Esophagus squamous epithelium (tissue), 5 donors: ENCODE measurements around the gene PLCB1. TPM values are rescaled to one million over a fixed set of nuclear protein-coding genes. Genes with fewer than 3 reads are reported as not detected.
A peak's percentile ranks its signal among the peaks of the same experiment; 100 is the strongest.

ENCODE experiments used
- DNase-seq: peaks from one replicate; lab custom pipeline; 2025; lab: John Stamatoyannopoulos, UW
- H3K27ac ChIP-seq, 4 donors: fragments of 200-600 bp; sonication (generic); one replicate each; pipeline ENCODE4 v1.5.1; 2016 to 2019; ENCODE audit warnings: mild to moderate bottlenecking in 1 of 4
- H3K27me3 ChIP-seq, 4 donors: fragments of 200-600 bp; sonication (generic); 1 replicate in 3 of 4; 2 replicates in 1 of 4; pipeline versions ENCODE4 v1.5.1 to v1.6.0; 2017 to 2021; ENCODE audit warnings: antibody characterized with exemption in 1 of 4
- H3K36me3 ChIP-seq, 3 donors: fragments of 200-600 bp; sonication (generic); one replicate each; pipeline ENCODE4 v1.5.1; 2016 to 2019
- H3K4me1 ChIP-seq, 3 donors: fragments of 200-600 bp; sonication (generic); one replicate each; pipeline ENCODE4 v1.5.1; 2017 to 2019
- H3K4me3 ChIP-seq, 4 donors: fragments of 200-600 bp; sonication (generic); 1 replicate in 3 of 4; 2 replicates in 1 of 4; pipeline ENCODE4 v1.5.1; 2016 to 2019; ENCODE audit warnings: mild to moderate bottlenecking in 2 of 4, moderate library complexity in 1 of 4
- H3K9me3 ChIP-seq, 3 donors: fragments of 200-600 bp; sonication (generic); one replicate each; pipeline ENCODE4 v1.5.1; 2016 to 2019
- POLR2A ChIP-seq, 4 donors: fragments of 450-650 bp; IDR thresholded peaks; one replicate each; pipeline ENCODE4 v1.6.1; 2017; ENCODE audit warnings: antibody characterized with exemption in 4 of 4, mild to moderate bottlenecking in 4 of 4, moderate library complexity in 3 of 4
- WGBS, 2 donors: methylation state at CpG; one replicate each; pipeline ENCODE4 v1.1.5; 2018; 5-methylcytosine and 5-hydroxymethylcytosine counted together
- intact Hi-C: fragments of 100-400 bp; cut with DNase I; formaldehyde crosslinking; loops from one replicate; pipeline ENCODE4 v1.15.0; 2022
- total RNA-seq, 4 donors: library from RNA; depleted of rRNA; stranded (reverse); fragments of >200 nt; gene quantifications; one replicate each; pipeline ENCODE4 v1.1.0, GENCODE V29; 2016
- TF ChIP-seq, protein P1 (sequence below), 6 experiments: fragments of 450-650 bp in 4 of 6; fragments of 200-600 bp in 2 of 6; sonication (generic) in 2 of 6; IDR thresholded peaks; one replicate each; pipeline ENCODE4 v1.5.1; 2016 to 2019; ENCODE audit warnings: antibody characterized with exemption in 6 of 6, mild to moderate bottlenecking in 4 of 6, moderate library complexity in 4 of 6
- donor health status: DM: yes; HTN: yes; CAD: no.

Gene PLCB1
- total RNA-seq, 4 donors from 2014 or later, result 1.9 to 20.4 (median 5.0) TPM

DNA sequence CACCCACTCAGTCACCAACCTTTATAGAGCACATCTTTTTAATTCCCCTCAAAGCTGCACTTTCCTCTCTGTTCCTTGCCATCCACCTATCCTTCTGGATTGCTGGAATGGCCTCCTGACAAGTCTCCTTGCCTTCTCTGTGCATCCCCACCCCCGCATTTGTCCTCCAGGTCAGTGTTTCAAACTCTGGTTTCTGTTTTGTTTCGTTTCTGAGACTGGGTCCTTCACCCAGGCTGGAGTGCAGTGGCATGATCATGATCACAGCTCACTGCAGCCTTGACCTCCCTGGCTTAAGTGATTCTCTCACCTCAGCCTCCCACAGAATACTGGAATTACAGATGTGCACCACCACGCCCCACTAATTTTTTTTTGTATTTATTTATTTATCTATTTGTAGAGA lies 96.2 kb downstream of the PLCB1 start:
- intact Hi-C loops, result no loop called here
- TF ChIP-seq, protein P1, sequence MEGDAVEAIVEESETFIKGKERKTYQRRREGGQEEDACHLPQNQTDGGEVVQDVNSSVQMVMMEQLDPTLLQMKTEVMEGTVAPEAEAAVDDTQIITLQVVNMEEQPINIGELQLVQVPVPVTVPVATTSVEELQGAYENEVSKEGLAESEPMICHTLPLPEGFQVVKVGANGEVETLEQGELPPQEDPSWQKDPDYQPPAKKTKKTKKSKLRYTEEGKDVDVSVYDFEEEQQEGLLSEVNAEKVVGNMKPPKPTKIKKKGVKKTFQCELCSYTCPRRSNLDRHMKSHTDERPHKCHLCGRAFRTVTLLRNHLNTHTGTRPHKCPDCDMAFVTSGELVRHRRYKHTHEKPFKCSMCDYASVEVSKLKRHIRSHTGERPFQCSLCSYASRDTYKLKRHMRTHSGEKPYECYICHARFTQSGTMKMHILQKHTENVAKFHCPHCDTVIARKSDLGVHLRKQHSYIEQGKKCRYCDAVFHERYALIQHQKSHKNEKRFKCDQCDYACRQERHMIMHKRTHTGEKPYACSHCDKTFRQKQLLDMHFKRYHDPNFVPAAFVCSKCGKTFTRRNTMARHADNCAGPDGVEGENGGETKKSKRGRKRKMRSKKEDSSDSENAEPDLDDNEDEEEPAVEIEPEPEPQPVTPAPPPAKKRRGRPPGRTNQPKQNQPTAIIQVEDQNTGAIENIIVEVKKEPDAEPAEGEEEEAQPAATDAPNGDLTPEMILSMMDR (IDR thresholded peaks at IDR 0.05), result no peak
- TF ChIP-seq POLR2A (IDR thresholded peaks at IDR 0.05), result no peak
- DNase-seq, result no peak
- WGBS, 2 donors, result 76 to 84% methylated on average over 3 of the region's 3 CpGs
- Histone ChIP-seq H3K27ac (no peak overlapping the region), H3K27me3 (no peaks in the 10 kb centered on the region), H3K4me1 (peaks cover 0 to 19% (median 0%) of the 10 kb centered on the region in 3 donors), H3K9me3 (no peaks in the 10 kb centered on the region), H3K36me3 (no peaks in the 10 kb centered on the region), H3K4me3 (no peak overlapping the region)

DNA sequence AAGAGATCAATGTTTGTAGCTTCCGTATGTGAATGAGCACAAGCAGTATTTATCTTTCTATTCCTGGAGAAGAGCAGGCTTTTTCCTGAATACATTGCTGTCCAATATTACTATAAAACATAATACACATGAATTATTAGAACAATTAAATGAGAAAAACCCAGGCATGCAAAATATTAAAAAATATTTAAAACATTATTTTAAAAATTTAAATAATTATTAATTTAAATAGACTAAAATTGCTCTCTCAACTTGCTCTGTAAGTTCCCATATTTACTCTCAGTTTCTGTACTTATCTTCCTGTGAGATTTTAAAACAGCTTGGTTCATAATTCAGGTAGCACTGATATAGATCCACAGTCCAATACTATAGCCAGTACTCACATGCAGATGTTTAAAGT lies 97.0 kb downstream of the PLCB1 start:
- Histone ChIP-seq H3K36me3 (no peaks in the 10 kb centered on the region), H3K4me3 (no peak overlapping the region), H3K27ac (no peak overlapping the region), H3K27me3 (no peaks in the 10 kb centered on the region), H3K4me1 (peaks cover 0 to 14% (median 0%) of the 10 kb centered on the region in 3 donors), H3K9me3 (no peaks in the 10 kb centered on the region)
- TF ChIP-seq, protein P1 (IDR thresholded peaks at IDR 0.05), result no peak
- TF ChIP-seq POLR2A (IDR thresholded peaks at IDR 0.05), result no peak
- WGBS, 2 donors, result 83 to 95% methylated on average over 1 of the region's 1 CpG
- no peak for DNase-seq
- intact Hi-C loops, result no loop called here

DNA sequence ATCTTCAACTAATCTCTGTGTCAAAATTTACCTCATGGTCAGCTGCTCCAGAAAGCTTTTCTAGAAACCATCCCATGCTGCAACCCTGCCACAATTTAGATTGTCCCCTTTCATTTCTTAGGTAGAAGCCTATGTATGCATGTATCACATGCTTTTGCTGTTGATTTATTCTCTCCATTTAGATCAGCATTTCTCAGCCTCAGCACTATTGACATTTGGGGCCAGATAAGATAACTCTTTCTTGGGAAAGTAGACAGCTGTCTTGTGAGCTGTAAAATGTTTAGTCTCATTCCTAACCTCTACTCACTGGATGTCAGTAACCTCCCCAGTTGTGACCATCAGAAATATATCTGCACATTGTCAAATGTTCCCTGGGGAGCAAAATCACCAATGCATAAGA lies 99.0 kb downstream of the PLCB1 start:
- H3K36me3 ChIP-seq, result no peaks in the 10 kb centered on the region
- H3K4me1 ChIP-seq, result peaks cover 0 to 12% (median 0%) of the 10 kb centered on the region in 3 donors
- H3K27ac ChIP-seq, result no peak overlapping the region
- H3K9me3 ChIP-seq, result no peaks in the 10 kb centered on the region
- no peak overlapping the region for H3K4me3 ChIP-seq
- no peak for DNase-seq
- intact Hi-C loops, result no loop called here
- TF ChIP-seq, protein P1 (IDR thresholded peaks at IDR 0.05), result no peak
- TF ChIP-seq POLR2A (IDR thresholded peaks at IDR 0.05), result no peak
- H3K27me3 ChIP-seq, result no peaks in the 10 kb centered on the region

DNA sequence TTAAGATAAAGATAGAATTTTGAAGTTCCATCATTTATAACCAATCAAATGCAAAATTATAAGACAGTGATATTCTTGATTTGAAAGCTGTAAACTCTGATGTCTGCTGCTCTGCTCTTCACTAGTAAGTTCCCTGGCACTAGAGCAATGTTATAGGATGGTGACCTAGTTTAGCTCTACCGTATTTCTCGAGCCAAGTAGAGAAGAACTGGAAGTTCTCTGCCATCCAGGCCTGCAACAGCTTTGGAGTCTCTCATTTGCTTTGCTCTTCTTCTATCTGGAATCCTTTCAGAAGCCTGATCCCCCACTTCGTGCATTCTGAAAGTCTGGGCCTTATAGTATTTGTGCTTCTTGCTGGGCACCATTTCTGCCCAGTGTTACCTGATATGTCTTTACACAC lies 100.3 kb downstream of the PLCB1 start:
- WGBS, 2 donors, result 59 to 63% methylated on average over 3 of the region's 3 CpGs
- TF ChIP-seq POLR2A (IDR thresholded peaks at IDR 0.05), result no peak
- TF ChIP-seq, protein P1 (IDR thresholded peaks at IDR 0.05), result no peak
- intact Hi-C loops, result no loop called here
- H3K4me3 ChIP-seq, result no peak overlapping the region
- no peaks in the 10 kb centered on the region for H3K36me3 ChIP-seq
- no peak overlapping the region for H3K27ac ChIP-seq
- no peaks in the 10 kb centered on the region for H3K27me3 ChIP-seq
- no peaks in the 10 kb centered on the region for H3K9me3 ChIP-seq
- DNase-seq, result no peak
- H3K4me1 ChIP-seq, result peaks cover 0 to 12% (median 0%) of the 10 kb centered on the region in 3 donors

DNA sequence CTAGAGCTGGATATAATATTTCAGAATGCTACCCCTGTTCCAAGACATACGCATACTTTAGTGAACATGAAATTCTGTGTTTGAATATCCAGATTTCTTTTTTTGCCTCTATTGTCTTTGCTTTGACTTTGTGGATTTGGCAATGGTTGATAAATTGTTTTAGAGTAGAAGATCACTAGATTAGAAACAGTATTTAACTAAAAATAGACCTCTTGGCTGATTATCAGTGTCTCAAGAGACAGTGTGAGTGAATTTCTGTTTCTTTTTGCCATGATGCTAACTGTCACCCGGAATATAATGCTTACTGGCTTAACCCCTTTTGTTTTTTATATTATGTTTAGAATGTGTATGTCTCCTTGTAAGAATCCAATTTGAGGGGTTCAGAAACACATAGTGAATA lies 102.5 kb downstream of the PLCB1 start:
- H3K4me1 ChIP-seq, result peaks cover 0 to 12% (median 0%) of the 10 kb centered on the region in 3 donors
- no peak overlapping the region for H3K4me3 ChIP-seq
- no peaks in the 10 kb centered on the region for H3K9me3 ChIP-seq
- H3K36me3 ChIP-seq, result no peaks in the 10 kb centered on the region
- DNase-seq, result no peak
- 40 to 62% methylated on average over 2 of the region's 2 CpGs for WGBS, 2 donors
- no peaks in the 10 kb centered on the region for H3K27me3 ChIP-seq
- intact Hi-C loops, result no loop called here
- peak overlapping the region in 1 of 4 donors; percentile 18 for H3K27ac ChIP-seq
- no peak for TF ChIP-seq POLR2A (IDR thresholded peaks at IDR 0.05)
- TF ChIP-seq, protein P1 (IDR thresholded peaks at IDR 0.05), result no peak
